SK-N-SH treated with all-trans-retinoic acid at 6 μM for 48 hours (cell line): Measurements from ENCODE around the gene SEC24D.

ENCODE experiments used
- ESRRG ChIP-seq: fragments of 250-450 bp; sonication (Bioruptor Pico); IDR thresholded peaks from 2 replicates; pipeline ENCODE4 v1.6.1; 2021; ENCODE audit warnings: mild to moderate bottlenecking
- PPARA ChIP-seq: fragments of 250-450 bp; sonication (Bioruptor Pico); IDR thresholded peaks from 2 replicates; pipeline ENCODE4 v1.5.0; 2020; ENCODE audit warnings: mild to moderate bottlenecking, borderline replicate concordance
- TCF4 ChIP-seq: fragments of 250-450 bp; sonication (Bioruptor Pico); IDR thresholded peaks from 2 replicates; pipeline ENCODE4 v1.8.0; 2021; ENCODE audit warnings: mild to moderate bottlenecking, moderate library complexity, borderline replicate concordance
- ZC3H10 ChIP-seq: fragments of 250-450 bp; sonication (Bioruptor Pico); IDR thresholded peaks from 2 replicates; pipeline ENCODE4 v1.5.1; 2021; ENCODE audit warnings: mild to moderate bottlenecking, moderate library complexity
- ZFP30 ChIP-seq: fragments of 450-650 bp; formaldehyde crosslinking; IDR thresholded peaks from 2 replicates; pipeline ENCODE4 v1.5.0; 2022; ENCODE audit warnings: mild to moderate bottlenecking, moderate library complexity
- ZNF70 ChIP-seq: fragments of 450-650 bp; formaldehyde crosslinking; IDR thresholded peaks from 2 replicates; pipeline ENCODE4 v1.5.0; 2020; ENCODE audit warnings: mild to moderate bottlenecking, moderate library complexity
- TF ChIP-seq, protein P1 (sequence below): fragments of 250-450 bp; sonication (Bioruptor Pico); IDR thresholded peaks from 2 replicates; pipeline ENCODE4 v1.8.0; 2021; ENCODE audit warnings: low read depth, mild to moderate bottlenecking, moderate library complexity, borderline replicate concordance
- TF ChIP-seq, protein P2 (sequence below): fragments of 250-450 bp; sonication (Bioruptor Pico); IDR thresholded peaks from 2 replicates; pipeline ENCODE4 v1.5.1; 2020; ENCODE audit warnings: low read depth, mild to moderate bottlenecking, moderate library complexity
- TF ChIP-seq, protein P3 (sequence below): fragments of 250-450 bp; sonication (Bioruptor Pico); IDR thresholded peaks from 2 replicates; pipeline ENCODE4 v1.5.0; 2020; ENCODE audit warnings: mild to moderate bottlenecking, moderate library complexity
- TF ChIP-seq, protein P4 (sequence below): fragments of 250-450 bp; sonication (Bioruptor Pico); IDR thresholded peaks from 2 replicates; pipeline ENCODE4 v1.8.0; 2020; ENCODE audit warnings: mild to moderate bottlenecking, moderate library complexity, borderline replicate concordance

DNA sequence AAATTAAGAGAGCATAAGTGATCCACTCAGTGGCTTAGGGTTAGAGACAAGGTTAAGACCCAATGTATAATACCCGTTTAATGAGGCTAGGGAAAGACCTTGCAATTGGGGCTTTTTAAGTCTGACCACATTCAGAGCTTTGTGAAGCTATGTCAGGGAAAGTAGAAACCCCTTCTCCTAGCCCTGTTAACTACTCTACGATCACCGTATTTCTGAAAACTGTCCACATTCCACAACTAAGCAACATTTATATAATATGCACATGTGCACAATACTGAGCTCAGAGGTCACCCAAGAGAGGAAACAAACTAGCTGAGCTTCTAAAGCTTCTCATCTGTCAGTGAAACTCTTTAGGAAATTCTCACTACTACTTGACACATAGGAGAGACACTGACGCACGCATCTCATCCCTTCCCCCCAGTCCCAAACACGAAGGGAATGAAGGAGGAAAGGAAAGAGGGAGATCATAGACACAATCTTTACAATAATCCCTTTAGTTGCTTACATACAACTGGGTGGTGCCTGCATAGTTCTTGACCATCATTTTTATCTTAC lies 94.5 kb downstream of the SEC24D start:
- TF ChIP-seq, protein P1, sequence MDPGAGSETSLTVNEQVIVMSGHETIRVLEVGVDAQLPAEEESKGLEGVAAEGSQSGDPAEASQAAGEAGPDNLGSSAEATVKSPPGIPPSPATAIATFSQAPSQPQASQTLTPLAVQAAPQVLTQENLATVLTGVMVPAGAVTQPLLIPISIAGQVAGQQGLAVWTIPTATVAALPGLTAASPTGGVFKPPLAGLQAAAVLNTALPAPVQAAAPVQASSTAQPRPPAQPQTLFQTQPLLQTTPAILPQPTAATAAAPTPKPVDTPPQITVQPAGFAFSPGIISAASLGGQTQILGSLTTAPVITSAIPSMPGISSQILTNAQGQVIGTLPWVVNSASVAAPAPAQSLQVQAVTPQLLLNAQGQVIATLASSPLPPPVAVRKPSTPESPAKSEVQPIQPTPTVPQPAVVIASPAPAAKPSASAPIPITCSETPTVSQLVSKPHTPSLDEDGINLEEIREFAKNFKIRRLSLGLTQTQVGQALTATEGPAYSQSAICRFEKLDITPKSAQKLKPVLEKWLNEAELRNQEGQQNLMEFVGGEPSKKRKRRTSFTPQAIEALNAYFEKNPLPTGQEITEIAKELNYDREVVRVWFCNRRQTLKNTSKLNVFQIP (CRISPR knock-in tag), result no peak
- TF ChIP-seq ESRRG (CRISPR knock-in tag), result no peak
- no peak for TF ChIP-seq ZC3H10 (CRISPR knock-in tag)
- no peak for TF ChIP-seq ZNF70 (CRISPR knock-in tag)
- TF ChIP-seq ZFP30, result no peak
- TF ChIP-seq, protein P2, sequence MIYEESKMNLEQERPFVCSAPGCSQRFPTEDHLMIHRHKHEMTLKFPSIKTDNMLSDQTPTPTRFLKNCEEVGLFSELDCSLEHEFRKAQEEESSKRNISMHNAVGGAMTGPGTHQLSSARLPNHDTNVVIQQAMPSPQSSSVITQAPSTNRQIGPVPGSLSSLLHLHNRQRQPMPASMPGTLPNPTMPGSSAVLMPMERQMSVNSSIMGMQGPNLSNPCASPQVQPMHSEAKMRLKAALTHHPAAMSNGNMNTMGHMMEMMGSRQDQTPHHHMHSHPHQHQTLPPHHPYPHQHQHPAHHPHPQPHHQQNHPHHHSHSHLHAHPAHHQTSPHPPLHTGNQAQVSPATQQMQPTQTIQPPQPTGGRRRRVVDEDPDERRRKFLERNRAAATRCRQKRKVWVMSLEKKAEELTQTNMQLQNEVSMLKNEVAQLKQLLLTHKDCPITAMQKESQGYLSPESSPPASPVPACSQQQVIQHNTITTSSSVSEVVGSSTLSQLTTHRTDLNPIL (CRISPR knock-in tag), result no peak
- TF ChIP-seq TCF4 (CRISPR knock-in tag), result no peak
- TF ChIP-seq, protein P3, sequence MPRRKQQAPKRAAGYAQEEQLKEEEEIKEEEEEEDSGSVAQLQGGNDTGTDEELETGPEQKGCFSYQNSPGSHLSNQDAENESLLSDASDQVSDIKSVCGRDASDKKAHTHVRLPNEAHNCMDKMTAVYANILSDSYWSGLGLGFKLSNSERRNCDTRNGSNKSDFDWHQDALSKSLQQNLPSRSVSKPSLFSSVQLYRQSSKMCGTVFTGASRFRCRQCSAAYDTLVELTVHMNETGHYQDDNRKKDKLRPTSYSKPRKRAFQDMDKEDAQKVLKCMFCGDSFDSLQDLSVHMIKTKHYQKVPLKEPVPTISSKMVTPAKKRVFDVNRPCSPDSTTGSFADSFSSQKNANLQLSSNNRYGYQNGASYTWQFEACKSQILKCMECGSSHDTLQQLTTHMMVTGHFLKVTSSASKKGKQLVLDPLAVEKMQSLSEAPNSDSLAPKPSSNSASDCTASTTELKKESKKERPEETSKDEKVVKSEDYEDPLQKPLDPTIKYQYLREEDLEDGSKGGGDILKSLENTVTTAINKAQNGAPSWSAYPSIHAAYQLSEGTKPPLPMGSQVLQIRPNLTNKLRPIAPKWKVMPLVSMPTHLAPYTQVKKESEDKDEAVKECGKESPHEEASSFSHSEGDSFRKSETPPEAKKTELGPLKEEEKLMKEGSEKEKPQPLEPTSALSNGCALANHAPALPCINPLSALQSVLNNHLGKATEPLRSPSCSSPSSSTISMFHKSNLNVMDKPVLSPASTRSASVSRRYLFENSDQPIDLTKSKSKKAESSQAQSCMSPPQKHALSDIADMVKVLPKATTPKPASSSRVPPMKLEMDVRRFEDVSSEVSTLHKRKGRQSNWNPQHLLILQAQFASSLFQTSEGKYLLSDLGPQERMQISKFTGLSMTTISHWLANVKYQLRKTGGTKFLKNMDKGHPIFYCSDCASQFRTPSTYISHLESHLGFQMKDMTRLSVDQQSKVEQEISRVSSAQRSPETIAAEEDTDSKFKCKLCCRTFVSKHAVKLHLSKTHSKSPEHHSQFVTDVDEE, result no peak
- no peak for TF ChIP-seq PPARA (CRISPR knock-in tag)
- TF ChIP-seq, protein P4, sequence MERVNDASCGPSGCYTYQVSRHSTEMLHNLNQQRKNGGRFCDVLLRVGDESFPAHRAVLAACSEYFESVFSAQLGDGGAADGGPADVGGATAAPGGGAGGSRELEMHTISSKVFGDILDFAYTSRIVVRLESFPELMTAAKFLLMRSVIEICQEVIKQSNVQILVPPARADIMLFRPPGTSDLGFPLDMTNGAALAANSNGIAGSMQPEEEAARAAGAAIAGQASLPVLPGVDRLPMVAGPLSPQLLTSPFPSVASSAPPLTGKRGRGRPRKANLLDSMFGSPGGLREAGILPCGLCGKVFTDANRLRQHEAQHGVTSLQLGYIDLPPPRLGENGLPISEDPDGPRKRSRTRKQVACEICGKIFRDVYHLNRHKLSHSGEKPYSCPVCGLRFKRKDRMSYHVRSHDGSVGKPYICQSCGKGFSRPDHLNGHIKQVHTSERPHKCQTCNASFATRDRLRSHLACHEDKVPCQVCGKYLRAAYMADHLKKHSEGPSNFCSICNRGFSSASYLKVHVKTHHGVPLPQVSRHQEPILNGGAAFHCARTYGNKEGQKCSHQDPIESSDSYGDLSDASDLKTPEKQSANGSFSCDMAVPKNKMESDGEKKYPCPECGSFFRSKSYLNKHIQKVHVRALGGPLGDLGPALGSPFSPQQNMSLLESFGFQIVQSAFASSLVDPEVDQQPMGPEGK (CRISPR knock-in tag), result no peak
